Endodermal cell (in vitro differentiated cells): ENCODE measurements around the gene DYNC1LI2. TPM values are rescaled to one million over a fixed set of nuclear protein-coding genes. Genes with fewer than 3 reads are reported as not detected.
"Not testable (repeated sequence)": the region's sequence is repeated elsewhere in the genome, so short reads cannot be mapped to it uniquely, and the experiment has no call there.

Experiments
- DNase-seq: peaks from one replicate; pipeline ENCODE4 v3.0.0-alpha.2; 2017
- H3K27ac ChIP-seq: 2 replicates; pipeline ENCODE4 v1.5.1; 2013; ENCODE audit warnings: mild to moderate bottlenecking, low read depth, low read length, moderate library complexity
- H3K27me3 ChIP-seq: 2 replicates; pipeline ENCODE4 v1.6.1; 2013; ENCODE audit warnings: mild to moderate bottlenecking, low read length, moderate library complexity; ENCODE audit not compliant: insufficient read depth, control insufficient read depth, poor library complexity, severe bottlenecking
- H3K36me3 ChIP-seq: 2 replicates; pipeline ENCODE4 v1.7.0; 2013; ENCODE audit warnings: mild to moderate bottlenecking, low read length, moderate library complexity; ENCODE audit not compliant: control insufficient read depth, insufficient read depth
- H3K4me1 ChIP-seq: one replicate; pipeline ENCODE4 v1.7.0; 2013; ENCODE audit warnings: low read length; ENCODE audit not compliant: control insufficient read depth, insufficient read depth
- H3K4me3 ChIP-seq: 2 replicates; pipeline ENCODE4 v1.5.1; 2013; ENCODE audit warnings: mild to moderate bottlenecking, low read length, moderate library complexity
- H3K9ac ChIP-seq: 2 replicates; pipeline ENCODE4 v1.6.1; 2013; ENCODE audit warnings: mild to moderate bottlenecking, low read length, moderate library complexity; ENCODE audit not compliant: poor library complexity, severe bottlenecking; ENCODE audit errors: extremely low read depth
- H3K9me3 ChIP-seq: 2 replicates; pipeline ENCODE4 v1.6.1; 2013; ENCODE audit warnings: mild to moderate bottlenecking, low read length, moderate library complexity; ENCODE audit not compliant: control insufficient read depth
- H3K27ac Mint-ChIP-seq: 2 replicates; pipeline ENCODE4 v1.8.0; 2020; ENCODE audit warnings: mixed read lengths
- H3K27me3 Mint-ChIP-seq: 2 replicates; pipeline ENCODE4 v1.8.0; 2021; ENCODE audit warnings: mild to moderate bottlenecking, mixed read lengths; ENCODE audit not compliant: insufficient read depth
- H3K36me3 Mint-ChIP-seq: 2 replicates; pipeline ENCODE4 v1.8.0; 2020; ENCODE audit warnings: low read depth, mixed read lengths
- H3K4me1 Mint-ChIP-seq: 2 replicates; pipeline ENCODE4 v1.8.0; 2020; ENCODE audit warnings: mixed read lengths
- H3K4me3 Mint-ChIP-seq: 2 replicates; pipeline ENCODE4 v1.8.0; 2020; ENCODE audit warnings: mild to moderate bottlenecking, moderate library complexity, mixed read lengths
- H3K9me3 Mint-ChIP-seq: 2 replicates; pipeline ENCODE4 v1.8.0; 2020; ENCODE audit warnings: mild to moderate bottlenecking, mixed read lengths
- CTCF ChIP-seq: fragments of 200-600 bp; sonication (generic); conservative IDR thresholded peaks from 2 replicates; pipeline ENCODE4 v1.5.0; 2021; ENCODE audit warnings: antibody characterized with exemption, mild to moderate bottlenecking
- WGBS, 2 experiments: methylation state at CpG; one replicate each; pipeline versions ENCODE4 v1.1.5 to v1.1.7; 2013; ENCODE audit warnings: missing lambda C conversion rate in 2 of 2, mixed read lengths in 1 of 2; ENCODE audit not compliant: insufficient coverage in 1 of 2, insufficient read length in 1 of 2; 5-methylcytosine and 5-hydroxymethylcytosine counted together
- long read RNA-seq, 4 experiments: library from polyadenylated mRNA in 2 of 4; library from RNA in 1 of 4; library from capped mRNA in 1 of 4; stranded (forward) in 3 of 4; unstranded in 1 of 4; transcript quantifications; one replicate each; pipeline ENCODE4 v2.0.0, GENCODE V29; 2020 to 2021; ENCODE audit warnings: inconsistent platforms in 1 of 4
- polyA plus RNA-seq, 2 experiments: library from polyadenylated mRNA; stranded (reverse); fragments of 50-300 nt; gene quantifications; one replicate each; pipeline ENCODE4 v1.2.3, GENCODE V29; 2013
- total RNA-seq, 2 donors: library from RNA; stranded (reverse); fragmentation: NEBNext Ultra II Directional in 1 of 2; extraction: Animal tissue kit (Norgen Biotek cat#: 25700) in 1 of 2; gene quantifications; 2 replicates in 1 of 2; 3 replicates in 1 of 2; pipeline ENCODE4 v1.2.1, GENCODE V29; 2021

DYNC1LI2 gene
- total RNA-seq, result 10 to 100 TPM; 89.5 to 95.9 TPM
- 87.1 TPM for polyA plus RNA-seq (2013, experiment 1 of 2)
- 74.4 TPM for polyA plus RNA-seq (2013, experiment 2 of 2)
- long read RNA-seq, experiment 1, full-length matches to known transcripts, result 8 of 31 reads
- long read RNA-seq, experiment 1, partial matches to known transcripts, result 5 of 31 reads
- long read RNA-seq, experiment 1, other reads (novel, unspliced or antisense), result 18 of 31 reads
- long read RNA-seq, experiment 2, full-length matches to known transcripts, result 72 of 109 reads
- long read RNA-seq, experiment 2, partial matches to known transcripts, result 6 of 109 reads
- long read RNA-seq, experiment 2, other reads (novel, unspliced or antisense), result 31 of 109 reads
- long read RNA-seq, experiment 3, full-length matches to known transcripts, result 54 of 112 reads
- long read RNA-seq, experiment 3, partial matches to known transcripts, result 17 of 112 reads
- long read RNA-seq, experiment 3, other reads (novel, unspliced or antisense), result 41 of 112 reads
- long read RNA-seq, experiment 4, full-length matches to known transcripts, result 34 of 46 reads
- long read RNA-seq, experiment 4, partial matches to known transcripts, result 10 of 46 reads
- long read RNA-seq, experiment 4, other reads (novel, unspliced or antisense), result 2 of 46 reads

DNA sequence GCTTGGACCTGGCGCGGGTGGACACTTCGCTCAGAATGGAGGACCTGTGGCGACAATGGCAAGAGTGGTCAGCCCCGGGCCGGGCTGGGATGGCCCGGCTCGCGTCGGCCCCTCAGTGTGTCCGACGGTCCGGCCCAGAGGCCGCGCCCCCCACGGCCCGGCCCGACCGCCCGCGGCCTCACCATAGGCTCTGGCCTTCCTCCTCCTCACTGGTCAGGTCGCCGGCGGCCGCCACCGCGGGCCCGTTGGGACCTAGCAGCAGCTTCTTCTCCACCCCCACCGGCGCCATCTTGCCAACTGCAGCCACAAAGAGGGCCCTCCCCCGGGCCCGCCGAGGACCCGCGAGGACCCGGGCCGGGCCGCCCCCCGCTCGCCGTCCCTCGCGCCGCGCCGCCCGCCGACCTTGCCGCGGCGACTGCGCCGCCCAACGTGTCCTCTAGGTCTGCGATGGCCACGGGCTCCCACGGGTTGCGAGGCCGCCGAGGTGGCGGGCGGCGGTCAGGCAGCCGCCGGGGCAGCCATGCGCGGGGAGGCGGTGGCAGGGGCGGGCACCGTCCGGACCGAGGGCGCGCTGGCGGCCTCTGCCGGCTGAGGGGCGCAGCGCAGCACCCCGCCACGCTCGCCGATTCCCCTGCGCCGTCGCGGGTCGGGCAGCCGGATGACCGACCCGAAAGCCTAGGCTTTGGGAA, at the start of gene DYNC1LI2:
Gene DYNC1LI2, minus strand, starts transcription at position 307 of the 689 bp plus-strand sequence. Its CDS starts 18 bp downstream, at position 289.
- no peaks in the 10 kb centered on the region for H3K9me3 Mint-ChIP-seq
- peaks cover 13% of the 10 kb centered on the region for H3K27me3 Mint-ChIP-seq
- H3K36me3 Mint-ChIP-seq, result peaks cover 24% of the 10 kb centered on the region
- H3K4me1 Mint-ChIP-seq, result peaks cover 16% of the 10 kb centered on the region
- peak within 1 kb of the TSS; percentile 94 for H3K27ac ChIP-seq
- DNase-seq, result peak; percentile 92
- H3K4me3 ChIP-seq, result peak within 1 kb of the TSS; percentile 99
- peak within 1 kb of the TSS; percentile 91 for H3K27ac Mint-ChIP-seq
- no peaks in the 10 kb centered on the region for H3K4me1 ChIP-seq
- peaks cover 5% of the 10 kb centered on the region for H3K27me3 ChIP-seq
- peak; percentile 84 for TF ChIP-seq CTCF
- WGBS, 2 experiments, result 0 to 2% methylated on average over 34 to 90 of the region's 90 CpGs
- peak within 1 kb of the TSS; percentile 87 for H3K4me3 Mint-ChIP-seq
- no peaks in the 10 kb centered on the region for H3K9me3 ChIP-seq
- peaks cover 36% of the 10 kb centered on the region for H3K36me3 ChIP-seq
- H3K9ac ChIP-seq, result peak within 1 kb of the TSS; percentile 90

- Mint-ChIP-seq H3K36me3 (peaks cover 37% of the 10 kb centered on the region), H3K9me3 (no peaks in the 10 kb centered on the region), H3K27me3 (peaks cover under 1% of the 10 kb centered on the region), H3K4me3 (no peak overlapping the region), H3K4me1 (no peaks in the 10 kb centered on the region), H3K27ac (no peak overlapping the region)
- Histone ChIP-seq H3K9me3 (no peaks in the 10 kb centered on the region), H3K27me3 (no peaks in the 10 kb centered on the region), H3K27ac (no peak overlapping the region), H3K9ac (no peak overlapping the region), H3K4me1 (no peaks in the 10 kb centered on the region), H3K4me3 (no peak overlapping the region), H3K36me3 (peaks cover 37% of the 10 kb centered on the region)
- no peak for TF ChIP-seq CTCF
- DNase-seq, result peak; percentile 45
- 96% methylated on average over 4 to 19 of the region's 19 CpGs for WGBS, 2 experiments
These were observed 49.4 kb upstream of the DYNC1LI2 start for GRCh38 chr16:66800856-66801255.

GRCh38 chr16:66798161-66798560, 46.8 kb upstream of the DYNC1LI2 start:
- H3K27me3 ChIP-seq, result no peaks in the 10 kb centered on the region
- H3K36me3 ChIP-seq, result peaks cover 13% of the 10 kb centered on the region
- H3K4me1 Mint-ChIP-seq, result no peaks in the 10 kb centered on the region
- no peaks in the 10 kb centered on the region for H3K9me3 ChIP-seq
- no peaks in the 10 kb centered on the region for H3K9me3 Mint-ChIP-seq
- peaks cover 13% of the 10 kb centered on the region for H3K36me3 Mint-ChIP-seq
- DNase-seq, result no peak
- H3K4me3 Mint-ChIP-seq, result no peak overlapping the region
- H3K9ac ChIP-seq, result no peak overlapping the region
- no peak overlapping the region for H3K27ac Mint-ChIP-seq
- no peaks in the 10 kb centered on the region for H3K4me1 ChIP-seq
- TF ChIP-seq CTCF, result no peak
- H3K4me3 ChIP-seq, result no peak overlapping the region
- no peak overlapping the region for H3K27ac ChIP-seq
- H3K27me3 Mint-ChIP-seq, result peaks cover 2% of the 10 kb centered on the region
- WGBS, 2 experiments, result 86 to 90% methylated on average over 1 to 2 of the region's 2 CpGs

GRCh38 chr16:66793984-66794383, 42.6 kb upstream of the DYNC1LI2 start:
- not testable (repeated sequence) for H3K27ac Mint-ChIP-seq, H3K9ac ChIP-seq, H3K27ac ChIP-seq, DNase-seq, H3K27me3 ChIP-seq, H3K4me1 Mint-ChIP-seq, H3K9me3 Mint-ChIP-seq, H3K4me3 Mint-ChIP-seq, H3K4me3 ChIP-seq, H3K9me3 ChIP-seq, H3K4me1 ChIP-seq, H3K36me3 ChIP-seq, H3K36me3 Mint-ChIP-seq, H3K27me3 Mint-ChIP-seq
- 89 to 96% methylated on average over 2 to 6 of the region's 6 CpGs for WGBS, 2 experiments
